ENCODE measurements around the gene NID1.
"Not testable (repeated sequence)": the region's sequence is repeated elsewhere in the genome, so short reads cannot be mapped to it uniquely, and the experiment has no call there.

The NID1 gene, protein sequence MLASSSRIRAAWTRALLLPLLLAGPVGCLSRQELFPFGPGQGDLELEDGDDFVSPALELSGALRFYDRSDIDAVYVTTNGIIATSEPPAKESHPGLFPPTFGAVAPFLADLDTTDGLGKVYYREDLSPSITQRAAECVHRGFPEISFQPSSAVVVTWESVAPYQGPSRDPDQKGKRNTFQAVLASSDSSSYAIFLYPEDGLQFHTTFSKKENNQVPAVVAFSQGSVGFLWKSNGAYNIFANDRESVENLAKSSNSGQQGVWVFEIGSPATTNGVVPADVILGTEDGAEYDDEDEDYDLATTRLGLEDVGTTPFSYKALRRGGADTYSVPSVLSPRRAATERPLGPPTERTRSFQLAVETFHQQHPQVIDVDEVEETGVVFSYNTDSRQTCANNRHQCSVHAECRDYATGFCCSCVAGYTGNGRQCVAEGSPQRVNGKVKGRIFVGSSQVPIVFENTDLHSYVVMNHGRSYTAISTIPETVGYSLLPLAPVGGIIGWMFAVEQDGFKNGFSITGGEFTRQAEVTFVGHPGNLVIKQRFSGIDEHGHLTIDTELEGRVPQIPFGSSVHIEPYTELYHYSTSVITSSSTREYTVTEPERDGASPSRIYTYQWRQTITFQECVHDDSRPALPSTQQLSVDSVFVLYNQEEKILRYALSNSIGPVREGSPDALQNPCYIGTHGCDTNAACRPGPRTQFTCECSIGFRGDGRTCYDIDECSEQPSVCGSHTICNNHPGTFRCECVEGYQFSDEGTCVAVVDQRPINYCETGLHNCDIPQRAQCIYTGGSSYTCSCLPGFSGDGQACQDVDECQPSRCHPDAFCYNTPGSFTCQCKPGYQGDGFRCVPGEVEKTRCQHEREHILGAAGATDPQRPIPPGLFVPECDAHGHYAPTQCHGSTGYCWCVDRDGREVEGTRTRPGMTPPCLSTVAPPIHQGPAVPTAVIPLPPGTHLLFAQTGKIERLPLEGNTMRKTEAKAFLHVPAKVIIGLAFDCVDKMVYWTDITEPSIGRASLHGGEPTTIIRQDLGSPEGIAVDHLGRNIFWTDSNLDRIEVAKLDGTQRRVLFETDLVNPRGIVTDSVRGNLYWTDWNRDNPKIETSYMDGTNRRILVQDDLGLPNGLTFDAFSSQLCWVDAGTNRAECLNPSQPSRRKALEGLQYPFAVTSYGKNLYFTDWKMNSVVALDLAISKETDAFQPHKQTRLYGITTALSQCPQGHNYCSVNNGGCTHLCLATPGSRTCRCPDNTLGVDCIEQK

GRCh38 chr1:236064674-236065508 lies at the start of gene NID1:
TSS of gene NID1 (minus strand) at chr1:236065090. CDS start at chr1:236065079, 11 bp downstream.
- peak in 1 of 2 donors; percentile 19 for ATAC-seq

DNA sequence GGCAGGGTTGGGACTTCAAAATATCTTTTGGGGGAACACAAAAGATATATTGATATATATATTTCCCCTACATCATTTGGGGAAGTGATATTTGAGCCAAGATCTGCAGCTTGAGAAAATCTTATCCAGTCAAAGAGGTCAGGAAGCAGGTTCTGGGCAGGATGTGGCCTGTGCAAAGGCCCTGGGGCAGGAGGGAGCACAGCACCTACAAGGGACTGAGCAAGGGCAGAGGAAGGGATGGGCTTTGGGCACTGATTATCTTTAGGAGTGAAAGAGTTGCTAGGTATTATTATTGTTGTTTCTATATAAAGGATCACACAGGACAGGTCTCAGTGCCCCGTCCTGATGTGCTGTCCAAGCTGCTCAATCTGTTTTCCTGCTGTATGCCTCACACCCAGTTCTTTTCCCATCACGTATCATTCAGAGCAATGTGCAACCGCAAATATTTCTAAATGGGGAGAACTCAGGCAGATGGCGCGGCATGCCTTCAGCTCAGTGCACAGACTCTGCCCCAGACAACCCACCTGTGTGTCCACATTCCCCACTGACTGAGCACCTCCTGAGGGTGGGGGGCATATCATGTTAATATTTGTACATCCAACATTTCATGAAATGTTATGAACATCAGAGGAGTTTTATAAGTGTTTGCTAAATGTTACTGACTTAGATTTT lies 49.3 kb upstream of the NID1 start:
- ATAC-seq: no peak

- ATAC-seq: no peak
Observed at GRCh38 chr1:236113324-236114032, 48.6 kb upstream of the NID1 start.

GRCh38 chr1:236112332-236112627 lies 47.4 kb upstream of the NID1 start:
- ATAC-seq: no peak

GRCh38 chr1:236111527-236112331 lies 46.8 kb upstream of the NID1 start:
- no peak for ATAC-seq

DNA sequence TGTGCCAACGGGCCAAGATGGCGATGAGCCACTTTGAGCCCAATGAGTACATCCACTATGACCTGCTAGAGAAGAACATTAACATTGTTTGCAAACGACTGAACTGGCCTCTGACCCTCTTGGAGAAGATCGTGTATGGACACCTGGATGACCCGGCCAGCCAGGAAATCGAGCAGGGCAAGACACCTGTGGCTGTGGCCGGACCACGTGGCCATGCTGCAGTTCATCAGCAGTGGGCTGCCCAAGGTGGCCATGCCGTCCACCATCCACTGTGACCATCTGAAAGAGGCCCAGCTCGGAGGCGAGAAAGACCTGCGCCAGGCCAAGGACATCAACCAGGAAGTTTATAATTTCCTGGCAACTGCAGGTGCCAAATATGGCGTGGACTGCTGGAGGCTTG lies 45.2 kb upstream of the NID1 start:
- no peak for ATAC-seq

GRCh38 chr1:236108027-236108648 lies 43.2 kb upstream of the NID1 start:
- ATAC-seq: no peak

DNA sequence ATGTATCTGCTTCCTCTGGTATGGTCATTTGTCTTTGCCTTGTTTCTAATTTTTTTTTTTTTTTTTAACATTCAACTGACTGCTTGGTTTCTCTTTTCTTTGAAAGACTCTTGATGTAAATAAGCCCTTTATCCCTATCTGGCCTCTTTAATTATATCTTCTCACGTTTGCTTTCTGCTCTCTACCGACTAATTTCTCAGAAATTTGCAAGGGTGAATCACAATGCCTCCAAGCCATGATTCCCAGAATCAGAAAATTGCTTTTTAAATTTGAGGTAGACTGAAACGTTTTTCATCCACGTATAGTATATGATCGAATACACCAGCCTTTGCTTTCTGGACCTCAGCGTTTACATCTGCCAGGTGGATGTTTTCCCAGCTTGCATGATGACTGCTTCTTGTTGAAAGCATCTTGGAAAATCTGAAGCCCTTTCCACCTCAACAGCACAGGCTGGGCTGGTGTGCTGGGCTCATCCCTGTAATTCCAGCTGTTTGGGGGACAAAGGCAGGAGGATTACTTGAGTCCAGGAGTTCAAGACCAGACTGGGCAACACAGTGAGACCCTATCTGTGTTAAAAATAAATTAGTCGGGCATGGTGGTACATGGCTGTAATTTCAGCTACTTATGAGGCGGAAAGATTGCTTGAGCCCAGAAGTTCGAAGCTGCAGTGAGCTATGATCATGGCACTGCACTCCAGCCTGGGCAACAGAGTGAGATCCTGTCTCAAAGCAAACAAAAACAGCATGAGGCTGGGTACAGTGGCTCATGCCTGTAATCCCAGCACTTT lies 42.4 kb upstream of the NID1 start:
- peak in 1 of 2 donors; percentile 31 for ATAC-seq

- ATAC-seq: no peak
Observed at GRCh38 chr1:236103646-236104218, 38.8 kb upstream of the NID1 start.

DNA sequence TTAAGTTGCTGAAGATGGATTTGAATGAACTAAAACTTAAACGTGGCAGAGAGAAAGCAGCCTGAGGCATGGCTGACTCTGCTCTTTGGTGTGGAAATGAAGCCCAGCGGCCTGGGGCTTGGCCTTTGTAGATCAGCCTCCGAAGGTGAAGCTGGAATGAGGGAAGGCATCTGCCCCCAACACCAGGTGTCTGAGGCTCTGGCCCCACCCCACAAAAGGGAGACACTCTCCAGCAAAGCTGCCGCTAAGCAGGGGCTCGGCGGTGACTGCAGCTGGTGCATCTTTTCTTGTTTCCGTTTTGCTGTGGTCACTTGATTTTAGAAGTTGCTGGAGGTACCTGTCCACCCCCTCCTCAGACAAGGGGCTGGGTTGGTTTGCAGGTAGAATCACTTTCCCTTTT lies 38.2 kb upstream of the NID1 start:
- ATAC-seq: no peak

GRCh38 chr1:236102611-236103010 lies 37.7 kb upstream of the NID1 start:
- ATAC-seq: no peak

- no peak for ATAC-seq
Observed at GRCh38 chr1:236101233-236102200, 36.6 kb upstream of the NID1 start.

GRCh38 chr1:236100799-236101198 lies 35.9 kb upstream of the NID1 start:
- ATAC-seq: no peak

- ATAC-seq: no peak
Observed at GRCh38 chr1:236099355-236099974, 34.6 kb upstream of the NID1 start.

GRCh38 chr1:236098267-236098666 lies 33.4 kb upstream of the NID1 start:
- no peak for ATAC-seq

GRCh38 chr1:236096660-236097482 lies 32.0 kb upstream of the NID1 start:
- not testable (repeated sequence) for ATAC-seq
